C1 segment of cervical spinal cord (tissue), 14 donors: ENCODE measurements around the gene USP48.
"Not testable (repeated sequence)": the region's sequence is repeated elsewhere in the genome, so short reads cannot be mapped to it uniquely, and the experiment has no call there.

ENCODE experiments used
- DNase-seq, 14 donors: peaks; one replicate each; lab custom pipeline; 2025; lab: John Stamatoyannopoulos, UW

Gene USP48

DNA sequence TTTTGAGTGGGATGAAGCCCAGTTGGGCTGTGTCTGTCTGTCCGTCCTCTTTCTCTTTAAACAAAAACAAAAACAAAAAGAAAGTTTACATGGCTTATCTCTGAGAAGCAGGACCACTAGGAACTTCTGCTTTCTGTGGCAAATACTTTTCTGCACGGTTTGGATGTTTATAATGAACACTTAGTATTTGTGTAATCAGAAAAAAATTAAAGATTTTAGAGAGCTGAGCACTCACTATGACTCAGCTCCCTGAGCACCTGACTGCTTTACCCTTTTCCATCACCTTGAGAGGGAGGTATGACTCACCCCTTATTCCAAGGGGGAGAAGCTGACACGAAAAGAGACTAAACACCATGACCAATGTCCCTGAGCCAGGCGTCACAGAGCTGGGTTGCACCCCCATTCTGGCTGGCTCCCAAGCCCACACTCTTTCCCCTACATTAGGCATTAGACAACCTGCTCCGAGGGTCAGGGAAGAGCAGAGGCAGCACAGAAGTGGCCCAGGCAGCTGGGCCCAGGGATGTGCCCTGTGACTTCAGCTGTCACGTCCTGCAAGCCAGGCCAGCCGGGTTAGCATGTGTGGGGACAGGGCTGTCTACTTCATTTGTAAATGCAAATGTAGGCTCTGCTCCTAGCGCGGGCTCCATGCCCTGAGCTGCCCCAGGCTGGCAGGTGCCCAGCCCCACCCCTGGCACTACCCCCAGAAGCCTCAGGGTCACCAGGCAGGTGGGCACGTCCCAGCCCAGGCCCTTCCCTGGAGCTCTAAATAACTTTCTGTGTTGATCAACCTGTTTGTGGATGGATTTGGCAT is 144.2 kb downstream of the USP48 start:
- DNase-seq = peak in 4 of 14 donors; percentile 7 to 71 (median 24)

DNA sequence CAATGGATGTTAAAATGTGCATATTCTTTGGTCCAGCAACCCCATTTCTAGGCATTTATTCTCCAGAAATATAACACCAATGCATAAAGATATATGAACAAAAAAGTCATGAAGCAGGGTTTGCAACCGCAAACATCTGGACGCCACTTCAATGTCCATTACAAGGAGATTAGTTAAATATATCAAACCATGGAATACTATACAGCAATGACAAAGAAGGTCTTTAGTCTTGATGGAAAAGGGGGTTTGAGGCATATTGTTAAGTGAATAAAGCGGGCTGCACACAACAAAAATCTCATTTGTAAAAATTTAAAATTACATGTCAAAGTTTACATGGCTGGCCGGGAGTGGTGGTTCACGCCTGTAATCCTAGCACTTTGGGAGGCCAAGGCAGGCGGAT is 145.4 kb downstream of the USP48 start:
- no peak for DNase-seq

DNA sequence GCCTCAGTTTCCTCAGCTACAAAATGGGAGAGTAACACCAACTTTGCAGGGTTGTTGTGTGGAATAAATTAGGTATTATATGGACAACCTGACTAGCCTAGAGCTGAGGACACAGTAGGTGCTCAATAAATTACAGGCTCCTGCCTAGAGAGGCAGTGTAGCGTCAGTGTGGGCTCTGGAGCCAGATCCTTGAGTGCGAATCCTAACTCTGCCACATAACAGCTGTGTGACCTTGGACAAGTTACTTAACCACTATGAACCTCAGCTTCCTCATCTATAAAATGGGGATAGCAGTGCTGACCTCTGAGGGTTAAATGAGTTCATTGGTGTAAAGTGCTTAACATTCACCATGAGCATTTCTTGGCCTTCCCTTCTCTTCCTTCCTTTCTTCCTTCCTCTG is 146.9 kb downstream of the USP48 start:
- DNase-seq = no peak

DNA sequence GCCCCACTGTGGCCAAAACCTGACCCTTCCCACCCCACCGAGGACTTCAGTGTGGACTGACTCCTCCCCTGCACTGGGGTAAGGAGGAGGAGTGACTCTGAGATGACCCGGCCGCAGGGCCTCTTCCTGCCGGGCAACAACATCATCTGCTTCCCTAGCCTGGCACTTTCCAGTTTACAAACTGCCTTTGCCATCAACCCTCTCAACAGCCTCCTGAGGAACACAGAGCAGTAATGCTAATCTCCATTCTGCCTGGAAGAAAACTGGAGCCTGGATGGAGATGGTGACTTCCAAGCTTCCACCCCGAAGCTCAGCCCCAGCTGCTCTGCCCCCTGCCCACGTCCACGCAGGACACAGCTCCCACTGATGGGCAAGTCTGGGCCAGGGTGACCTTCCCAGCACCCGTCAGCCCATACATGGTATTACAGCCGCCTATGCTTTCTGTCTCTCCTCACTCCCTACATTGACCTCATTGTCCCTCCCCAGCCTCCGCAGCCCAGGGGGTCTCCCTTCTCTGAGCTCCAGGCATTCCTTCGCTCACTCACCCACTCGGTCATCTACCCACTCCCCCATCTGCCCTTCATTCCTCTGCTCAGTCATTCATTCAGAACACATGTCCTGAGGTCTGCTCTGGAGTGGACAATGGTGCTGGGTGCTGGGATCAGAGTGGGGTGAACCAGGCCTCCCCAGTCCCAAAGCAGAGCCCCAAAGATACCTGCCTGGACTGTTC is 148.0 kb downstream of the USP48 start:
- DNase-seq = no peak

DNA sequence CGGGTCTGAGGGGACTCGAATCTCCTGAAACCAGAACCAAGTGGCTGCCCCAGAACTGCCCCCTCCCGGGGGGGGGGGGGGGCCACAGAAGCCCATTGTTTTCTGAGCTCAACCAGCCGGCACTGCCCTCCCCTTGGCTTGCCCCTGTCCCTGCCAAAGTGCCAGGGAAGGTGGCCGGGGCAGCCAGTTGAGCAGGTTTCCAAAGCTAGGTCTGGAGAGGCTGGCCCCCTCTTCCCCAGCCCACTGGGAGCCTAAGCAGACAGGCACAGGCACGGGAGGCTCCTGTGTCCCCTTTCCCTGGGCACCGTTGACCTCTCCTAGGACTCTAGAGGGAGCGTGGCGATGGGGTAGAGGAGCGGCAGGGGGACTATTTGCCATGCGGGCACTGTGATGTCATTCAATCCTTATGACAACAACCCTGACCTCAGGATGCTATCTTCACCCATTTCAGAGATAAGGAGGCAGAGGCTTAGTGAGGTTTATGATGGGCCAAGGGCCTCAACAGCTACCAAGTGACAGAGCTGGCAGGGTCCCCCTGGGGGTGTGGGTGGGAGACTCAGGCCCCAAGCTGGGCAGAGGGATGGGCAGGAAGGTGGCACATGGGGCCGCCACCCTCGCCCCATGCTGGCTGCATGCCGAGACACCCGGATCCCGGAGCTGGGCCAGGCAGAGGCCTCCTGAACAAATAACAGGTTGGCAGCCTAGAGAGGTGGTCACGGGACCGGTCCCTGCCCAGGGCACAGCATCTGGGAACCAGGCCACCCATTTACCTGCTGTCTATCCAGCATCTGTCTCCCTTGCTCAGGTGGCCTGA is 148.8 kb downstream of the USP48 start:
- no peak for DNase-seq

DNA sequence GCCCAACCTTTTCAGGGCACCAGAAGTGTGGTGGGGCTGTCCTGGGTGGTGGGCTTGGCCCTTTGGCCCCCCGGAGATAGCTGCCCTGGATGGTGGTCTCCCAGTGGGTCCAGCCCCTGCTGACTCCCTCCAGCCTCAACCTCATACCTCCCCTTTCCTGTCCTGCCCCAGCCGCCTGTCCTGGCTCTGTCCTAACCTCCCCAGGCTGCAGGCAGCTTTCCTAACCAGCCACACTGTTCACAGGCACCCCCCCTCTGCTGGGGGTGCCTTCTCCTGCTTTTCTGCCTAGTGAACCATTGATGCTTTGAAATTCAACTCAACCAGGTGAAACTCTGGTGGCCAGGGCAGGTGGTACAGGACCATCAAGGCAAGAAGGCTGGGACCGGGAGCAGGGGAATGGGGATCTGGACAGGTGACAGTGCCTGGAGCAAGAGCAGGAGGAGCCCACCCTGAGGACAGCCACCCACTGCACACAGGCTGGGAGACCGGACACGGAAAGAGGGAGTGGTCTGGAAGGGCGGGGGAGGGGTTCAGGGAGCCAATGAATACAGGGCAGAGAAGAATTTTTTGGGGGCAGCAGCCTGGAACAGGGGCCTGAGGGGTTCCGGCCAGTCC is 149.7 kb downstream of the USP48 start:
- no peak for DNase-seq

DNA sequence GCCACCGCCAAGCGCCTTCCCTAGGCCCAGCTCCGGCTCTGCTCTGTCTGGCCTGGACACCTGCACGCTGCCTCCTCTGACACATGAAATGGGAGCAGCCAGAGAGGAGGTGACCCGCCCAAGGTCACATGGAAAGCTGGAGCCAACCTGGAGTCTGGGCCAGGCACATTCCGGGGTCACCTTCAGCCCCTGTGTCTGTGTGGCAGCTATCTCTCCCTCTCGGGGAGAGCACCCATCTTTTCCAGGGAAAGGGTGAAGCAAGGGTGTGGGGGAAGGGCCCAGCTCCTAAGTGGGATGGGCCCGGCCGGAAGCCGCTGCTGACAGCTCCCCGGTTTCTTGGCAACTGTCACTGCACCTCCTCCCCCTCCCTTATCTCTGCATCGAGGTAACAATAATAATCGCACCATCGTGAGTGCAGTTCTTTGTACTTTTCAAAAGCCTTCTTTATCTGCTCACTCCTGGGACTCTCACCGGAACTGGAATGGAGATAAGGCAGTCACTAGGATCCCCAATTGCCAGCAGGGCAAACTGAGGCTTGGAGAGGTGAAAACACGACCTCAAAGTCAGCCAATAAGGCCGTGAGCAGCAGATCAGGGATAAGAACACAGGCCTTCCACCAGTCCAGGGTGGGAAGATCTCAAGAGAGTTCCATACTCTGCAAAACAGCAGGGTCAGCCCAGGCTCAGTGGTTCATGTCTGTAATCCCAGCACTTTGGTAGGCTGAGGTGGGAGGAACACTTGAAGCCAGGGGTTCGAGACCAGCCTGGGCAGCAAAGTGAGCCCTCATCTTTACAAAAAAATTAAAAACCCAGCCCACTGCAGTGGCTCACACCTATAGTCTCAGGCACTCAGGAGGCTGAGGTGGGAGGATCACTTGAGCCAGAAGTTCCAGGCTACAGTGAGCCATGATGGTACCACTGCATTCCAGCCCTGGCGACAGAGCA is 150.7 kb downstream of the USP48 start:
- no peak for DNase-seq

DNA sequence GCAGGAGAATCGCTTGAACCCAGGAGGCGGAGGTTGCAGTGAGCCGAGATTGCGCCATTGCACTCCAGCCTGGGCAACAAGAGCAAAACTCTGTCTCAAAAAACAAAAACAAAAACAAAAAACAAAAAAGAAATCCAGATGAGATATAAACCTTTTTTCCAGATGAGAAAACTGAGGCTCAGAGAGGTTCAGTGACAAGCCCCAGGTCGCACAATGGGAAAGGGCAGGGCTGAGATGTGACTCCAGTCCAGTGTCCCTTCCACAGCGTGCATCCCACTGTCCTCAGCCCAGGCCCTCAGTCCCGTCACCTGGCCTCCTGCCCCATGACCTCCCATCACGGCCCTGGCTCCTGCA is 151.4 kb downstream of the USP48 start:
- DNase-seq = not testable (repeated sequence)

DNA sequence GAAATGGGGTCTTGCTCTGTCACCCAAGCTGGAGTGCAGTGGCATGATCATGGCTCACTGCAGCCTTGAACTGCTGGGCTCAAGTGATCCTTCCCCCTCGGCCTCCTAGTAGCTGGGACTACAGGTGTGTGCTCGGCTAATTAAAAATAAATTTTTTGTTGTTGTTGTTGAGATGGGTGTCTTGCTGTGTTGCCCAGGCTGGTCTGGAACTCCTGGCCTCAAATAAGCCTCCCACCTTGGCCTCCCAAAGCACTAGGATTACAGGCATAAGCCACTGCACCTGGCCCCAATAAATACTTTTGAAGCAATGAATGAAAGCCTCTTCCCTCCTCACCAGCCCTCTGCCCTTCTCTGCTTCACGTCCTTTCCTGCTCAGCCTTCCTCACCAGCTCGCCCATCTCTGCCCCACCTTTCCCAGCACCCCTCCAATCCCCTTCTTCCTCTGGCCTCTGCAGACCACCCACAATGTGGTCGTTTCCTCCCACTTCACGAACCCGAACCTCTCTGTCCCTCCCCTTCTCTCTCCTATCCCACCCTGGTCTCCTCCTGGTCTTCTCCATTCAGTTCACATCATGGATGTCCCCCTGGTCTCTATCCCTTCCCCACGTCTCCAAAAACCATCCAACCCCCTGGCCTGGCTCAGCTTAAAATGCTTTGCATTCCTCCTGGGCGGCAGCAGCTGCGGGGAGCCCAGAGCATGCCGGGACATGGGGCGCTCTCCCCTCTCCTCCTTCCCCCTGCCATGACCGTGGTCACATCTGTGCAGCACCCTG is 152.2 kb downstream of the USP48 start:
- DNase-seq = no peak

DNA sequence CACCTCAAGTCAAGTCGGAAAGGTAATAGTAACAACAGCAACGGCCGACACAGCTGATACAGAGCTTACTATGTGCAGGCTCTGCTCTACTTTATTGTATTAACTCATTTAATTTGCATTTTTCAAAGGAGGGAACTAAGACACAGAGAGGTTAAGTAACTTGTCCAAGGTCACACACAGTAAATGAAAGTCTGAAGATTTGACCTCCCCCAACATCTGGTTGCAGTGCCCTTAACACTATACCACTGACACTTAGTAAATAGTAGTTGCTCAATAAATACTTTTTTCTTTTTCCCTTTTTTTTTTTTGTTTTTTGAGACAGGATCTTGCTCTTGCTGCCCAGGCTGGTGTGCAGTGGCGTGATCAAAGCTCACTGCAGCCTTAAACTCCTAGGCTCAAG is 153.0 kb downstream of the USP48 start:
- no peak for DNase-seq

DNA sequence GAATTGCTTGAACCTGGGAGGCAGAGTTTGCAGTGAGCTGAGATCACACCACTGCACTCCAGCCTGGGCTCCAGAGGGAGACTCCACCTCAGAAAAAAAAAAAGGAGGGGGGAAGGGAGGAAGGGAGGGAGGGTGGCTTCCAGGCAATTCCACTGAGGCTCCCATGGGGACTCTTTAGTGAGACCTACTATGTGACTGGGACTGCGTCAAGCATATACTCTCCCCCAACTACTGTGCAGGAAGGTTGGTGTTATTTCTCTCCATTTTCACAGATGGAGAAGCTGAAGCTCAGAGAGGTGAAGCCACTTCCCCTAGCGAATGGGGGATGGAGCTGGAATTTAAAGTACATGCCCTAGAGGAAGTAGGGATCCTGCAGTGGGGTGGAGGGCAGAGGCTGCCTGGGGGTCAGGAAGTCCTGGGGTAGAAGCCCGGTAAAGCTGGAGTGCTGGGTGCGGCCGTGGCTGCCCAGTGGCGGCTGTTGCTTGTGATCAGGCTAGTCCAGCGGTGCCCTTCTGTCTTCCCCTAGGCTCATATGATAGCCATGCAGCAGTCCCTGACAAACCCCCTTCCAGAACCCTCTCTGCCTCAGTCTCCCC is 154.1 kb downstream of the USP48 start:
- no peak for DNase-seq
